ENCODE measurements around the gene NDUFB7. TPM values are rescaled to one million over a fixed set of nuclear protein-coding genes. Genes with fewer than 3 reads are reported as not detected.

NDUFB7 gene
- total and polyA plus RNA-seq, 2 of the 8 experiments (the other 6 are each of a cell fraction or from before 2014, with no cell fraction given) = 151 to 740 TPM

DNA sequence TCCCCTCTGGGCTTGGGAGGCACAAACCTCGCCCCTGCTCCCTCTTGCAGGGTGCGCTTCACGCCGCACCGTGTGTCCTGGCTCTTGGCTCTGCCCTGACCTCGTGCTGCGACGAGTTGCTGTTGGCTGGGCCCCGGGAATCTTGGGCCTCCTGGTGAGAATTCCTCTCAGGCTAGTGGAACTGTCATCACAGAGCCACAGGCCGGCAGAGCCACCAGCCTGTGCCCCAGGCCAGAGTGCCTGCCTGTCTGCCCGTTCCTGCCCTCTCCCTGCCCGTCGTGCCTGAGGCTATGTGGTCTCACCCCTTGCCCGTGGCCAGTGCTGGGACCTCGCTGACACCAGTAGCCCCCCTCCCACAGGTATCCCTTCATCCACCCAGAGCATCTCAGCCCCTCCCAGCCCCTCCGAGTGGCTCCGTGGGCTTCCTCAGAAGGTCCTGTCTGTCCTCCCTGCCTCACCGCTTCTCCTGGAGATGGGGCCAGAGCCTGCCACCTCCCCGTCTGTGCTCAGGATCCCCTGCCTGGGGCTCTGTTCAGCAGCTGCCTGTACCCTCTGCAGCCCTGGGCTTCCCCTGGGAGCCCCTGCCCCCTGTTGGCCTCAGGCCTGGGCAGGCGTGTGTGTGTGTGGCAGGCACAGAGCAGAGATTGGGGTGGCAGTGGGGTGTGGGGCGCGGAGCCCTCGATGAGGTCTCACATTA is 13.3 kb downstream of the NDUFB7 start:
- Histone ChIP-seq H3K23ac (ENCODE audit: insufficient read length) (no peak overlapping the region), H3K4me2 (ENCODE audit: insufficient read depth in 1 of 2, low read depth in 2 of 2, low read length in 2 of 2) (no peak overlapping the region), H2AFZ (ENCODE audit: low read length) (no peak overlapping the region), H2BK120ac (replicated peaks; ENCODE audit: low read depth, low read length) (no peak overlapping the region), H3K79me2 (ENCODE audit: control insufficient read depth in 1 of 2, insufficient read depth in 2 of 2, low read length in 2 of 2) (peaks cover 0 to 25% of the 10 kb centered on the region in 2 experiments; a peak in 1 of 4 replicates), H3K4ac (replicated peaks; ENCODE audit: insufficient read length, low read depth, low read length) (no peak overlapping the region), H3K79me1 (ENCODE audit: low read depth, low read length) (peaks cover 10% of the 10 kb centered on the region), H3K27ac (ENCODE audit: low read depth, low read length) (no peak overlapping the region), H3K9ac (replicated peaks in 1 of 4; ENCODE audit: extremely low read depth in 1 of 4, low read depth in 3 of 4, low read length in 3 of 4) (no peak overlapping the region), H3K9me3 (ENCODE audit: insufficient read depth in 2 of 2, low read depth in 1 of 2, low read length in 1 of 2) (no peaks in the 10 kb centered on the region), H3K56ac (replicated peaks; ENCODE audit: insufficient read length, low read depth, low read length) (no peak overlapping the region), H3K18ac (ENCODE audit: extremely low read depth, low read length) (no peak overlapping the region), H4K5ac (ENCODE audit: insufficient read length, low read depth, low read length) (no peak overlapping the region), H3K14ac (ENCODE audit: insufficient read length) (no peak overlapping the region), H3K4me3 (ENCODE audit: extremely low read depth in 1 of 4, insufficient read depth in 2 of 4, low read depth in 3 of 4, low read length in 4 of 4) (no peak overlapping the region), H2BK15ac (ENCODE audit: low read length) (no peak overlapping the region), H4K8ac (ENCODE audit: extremely low read depth, insufficient read depth, low read length) (peak overlapping the region; percentile 74; the same call in 1 of the 2 replicates), H2BK20ac (ENCODE audit: low read length) (no peak overlapping the region), H3K27me3 (replicated peaks in 1 of 4; ENCODE audit: control insufficient read depth in 3 of 4, extremely low read depth in 1 of 4, insufficient read depth in 3 of 4, low read length in 3 of 4) (no peaks in the 10 kb centered on the region), H3K36me3 (ENCODE audit: control insufficient read depth in 2 of 4, insufficient read depth in 4 of 4, low read length in 3 of 4) (no peaks in the 10 kb centered on the region), H3K4me1 (replicated peaks in 1 of 4; ENCODE audit: control insufficient read depth in 3 of 4, insufficient read depth in 4 of 4, low read length in 3 of 4) (peaks cover 0 to 42% (median 34%) of the 10 kb centered on the region in 4 experiments; a peak in 6 of 7 replicates), H4K20me1 (replicated peaks in 1 of 2; ENCODE audit: control insufficient read depth in 1 of 2, insufficient read depth in 2 of 2, low read length in 2 of 2) (peaks cover 4 to 14% of the 10 kb centered on the region in 2 experiments), H2BK12ac (ENCODE audit: low read depth, low read length) (peak overlapping the region; percentile 7; the same call in 1 of the 2 replicates), H4K91ac (replicated peaks; ENCODE audit: insufficient read length, low read length) (no peak overlapping the region), H2AK5ac (ENCODE audit: low read depth, low read length) (0 out of 2 replicates have a peak overlapping the region, but pooled peaks have one; percentile 8), H3K23me2 (ENCODE audit: low read depth, low read length) (no peaks in the 10 kb centered on the region), H2BK5ac (ENCODE audit: low read depth, low read length) (no peak overlapping the region)
- WGBS, 2 experiments (ENCODE audit: extremely low coverage in 1 of 2, insufficient coverage in 1 of 2, insufficient read length in 1 of 2, insufficient replicate concordance in 2 of 2, low coverage in 1 of 2, low lambda C conversion rate in 2 of 2, missing lambda C conversion rate in 1 of 2) = 82% methylated on average over 23 of the region's 23 CpGs; no CpG with 5 or more reads in 1 of the 2 experiments
- DNase-seq (ENCODE audit: low read depth in 1 of 2, low spot score in 2 of 2) (peak in 1 of 2 experiments; percentile 47), FAIRE-seq (no peak)
- POLR2A ChIA-PET (ENCODE audit: partially characterized antibody) = interaction anchor here (1.6 kb wide), 1 partner anchor 13 kb away, joined by 4 read pairs; the partner anchor contains the start of gene NDUFB7
- CTCF ChIA-PET (ENCODE audit: partially characterized antibody) = interaction anchor here (6.3 kb wide), 1 partner anchor 13 kb away, joined by 47 read pairs; the partner anchor contains the start of gene NDUFB7
- TF ChIP-seq FOSL1 (IDR thresholded peaks at IDR 0.05; ENCODE audit: insufficient read depth, low read depth, low read length) (no peak), BACH1 (IDR thresholded peaks at IDR 0.05; ENCODE audit: low read length) (no peak), SRF (IDR thresholded peaks at IDR 0.05; ENCODE audit: low read depth, low read length) (no peak), CEBPB (IDR thresholded peaks at IDR 0.05; ENCODE audit: low read depth, low read length) (no peak), POLR2AphosphoS5 (IDR thresholded peaks at IDR 0.05; ENCODE audit: low read depth, low read length) (no peak)
- TF ChIP-seq, protein P1, sequence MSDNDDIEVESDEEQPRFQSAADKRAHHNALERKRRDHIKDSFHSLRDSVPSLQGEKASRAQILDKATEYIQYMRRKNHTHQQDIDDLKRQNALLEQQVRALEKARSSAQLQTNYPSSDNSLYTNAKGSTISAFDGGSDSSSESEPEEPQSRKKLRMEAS (IDR thresholded peaks at IDR 0.05) = no peak
- TF ChIP-seq, protein P2, sequence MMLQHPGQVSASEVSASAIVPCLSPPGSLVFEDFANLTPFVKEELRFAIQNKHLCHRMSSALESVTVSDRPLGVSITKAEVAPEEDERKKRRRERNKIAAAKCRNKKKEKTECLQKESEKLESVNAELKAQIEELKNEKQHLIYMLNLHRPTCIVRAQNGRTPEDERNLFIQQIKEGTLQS (IDR thresholded peaks at IDR 0.05; ENCODE audit: insufficient read depth, low read depth, low read length) = no peak

Data from H1 (cell line).